CD14-positive monocyte (primary cell): Measurements from ENCODE around the gene PRCP. TPM values are rescaled to one million over a fixed set of nuclear protein-coding genes. Genes with fewer than 3 reads are reported as not detected.

ENCODE experiments used
- DNase-seq, 3 donors: peaks; one replicate each; pipeline ENCODE4 v3.0.0-alpha.2; 2011 to 2022
- H2AFZ ChIP-seq: 2 replicates; pipeline ENCODE4 v1.6.0; 2012; ENCODE audit warnings: mild to moderate bottlenecking, low read depth, low read length, inconsistent platforms; ENCODE audit not compliant: insufficient read depth, poor library complexity, severe bottlenecking
- H3K27ac ChIP-seq, 2 donors: 1 replicate in 1 of 2; 2 replicates in 1 of 2; pipeline ENCODE4 v1.5.1; 2012 to 2013; ENCODE audit warnings: low read length in 2 of 2, control low read depth in 1 of 2, inconsistent platforms in 1 of 2, low read depth in 1 of 2, mild to moderate bottlenecking in 1 of 2
- H3K27me3 ChIP-seq, 2 donors: one replicate each; pipeline versions ENCODE4 v1.6.0 to v1.6.1; 2011 to 2013; ENCODE audit warnings: low read length in 2 of 2; ENCODE audit not compliant: control insufficient read depth in 2 of 2, insufficient read depth in 2 of 2
- H3K36me3 ChIP-seq, 2 donors: replicated peaks in 1 of 2; 1 replicate in 1 of 2; 2 replicates in 1 of 2; pipeline versions ENCODE4 v1.5.1 to v1.6.1; 2012 to 2013; ENCODE audit warnings: low read length in 2 of 2, control low read depth in 1 of 2, inconsistent platforms in 1 of 2, mild to moderate bottlenecking in 1 of 2; ENCODE audit not compliant: insufficient read depth in 2 of 2, control insufficient read depth in 1 of 2
- H3K4me1 ChIP-seq, 2 donors: 1 replicate in 1 of 2; 2 replicates in 1 of 2; pipeline versions ENCODE4 v1.5.1 to v1.6.1; 2012 to 2013; ENCODE audit warnings: low read length in 2 of 2, control low read depth in 1 of 2, inconsistent platforms in 1 of 2, mild to moderate bottlenecking in 1 of 2, moderate library complexity in 1 of 2; ENCODE audit not compliant: insufficient read depth in 2 of 2, control insufficient read depth in 1 of 2
- H3K4me2 ChIP-seq: replicated peaks from 2 replicates; pipeline ENCODE3; 2012; ENCODE audit warnings: low read length, moderate library complexity, mild to moderate bottlenecking; ENCODE audit not compliant: poor library complexity, severe bottlenecking; ENCODE audit errors: extremely low read depth
- H3K4me3 ChIP-seq, 3 experiments: fragments of 200-600 bp in 1 of 3; sonication (generic) in 1 of 3; replicated peaks in 1 of 3; 1 replicate in 2 of 3; 2 replicates in 1 of 3; pipeline ENCODE4 v1.5.1; 2011 to 2013; ENCODE audit warnings: low read length in 3 of 3, mild to moderate bottlenecking in 3 of 3, control low read depth in 2 of 3, low read depth in 2 of 3, inconsistent platforms in 1 of 3, moderate library complexity in 1 of 3
- H3K79me2 ChIP-seq: 2 replicates; pipeline ENCODE4 v1.6.0; 2012; ENCODE audit warnings: mild to moderate bottlenecking, control low read depth, inconsistent platforms, low read length, moderate library complexity; ENCODE audit not compliant: insufficient read depth
- H3K9ac ChIP-seq: 2 replicates; pipeline ENCODE4 v1.6.0; 2017; ENCODE audit warnings: low read length, mild to moderate bottlenecking; ENCODE audit not compliant: insufficient read depth, poor library complexity, severe bottlenecking
- H3K9me3 ChIP-seq, 2 donors: replicated peaks in 1 of 2; 1 replicate in 1 of 2; 2 replicates in 1 of 2; pipeline versions ENCODE4 v1.5.1 to v1.6.1; 2012 to 2013; ENCODE audit warnings: low read length in 2 of 2, control low read depth in 1 of 2; ENCODE audit not compliant: control insufficient read depth in 1 of 2, insufficient read depth in 1 of 2
- H4K20me1 ChIP-seq: 2 replicates; pipeline ENCODE4 v1.6.0; 2012; ENCODE audit warnings: mild to moderate bottlenecking, low read length, control low read depth, moderate library complexity; ENCODE audit not compliant: insufficient read depth
- H3K27ac Mint-ChIP-seq, 7 donors: one replicate each; pipeline ENCODE4 v1.8.0; 2020; ENCODE audit warnings: mild to moderate bottlenecking in 7 of 7, mixed read lengths in 7 of 7, moderate library complexity in 6 of 7, inconsistent platforms in 2 of 7
- H3K27me3 Mint-ChIP-seq, 3 donors: one replicate each; pipeline ENCODE4 v1.8.0; 2021 to 2022; ENCODE audit warnings: low read depth in 3 of 3, mild to moderate bottlenecking in 3 of 3, mixed read lengths in 3 of 3, moderate library complexity in 3 of 3, inconsistent platforms in 1 of 3
- H3K36me3 Mint-ChIP-seq, 2 donors: one replicate each; pipeline ENCODE4 v1.8.0; 2020; ENCODE audit warnings: mixed read lengths in 2 of 2, inconsistent platforms in 1 of 2, mild to moderate bottlenecking in 1 of 2
- H3K4me1 Mint-ChIP-seq: one replicate; pipeline ENCODE4 v1.8.0; 2020; ENCODE audit warnings: mild to moderate bottlenecking, mixed read lengths
- H3K4me3 Mint-ChIP-seq, 2 donors: one replicate each; pipeline ENCODE4 v1.8.0; 2020; ENCODE audit warnings: mild to moderate bottlenecking in 2 of 2, mixed read lengths in 2 of 2, moderate library complexity in 1 of 2
- H3K9me3 Mint-ChIP-seq, 7 donors: one replicate each; pipeline ENCODE4 v1.8.0; 2020 to 2022; ENCODE audit warnings: mixed read lengths in 7 of 7, mild to moderate bottlenecking in 6 of 7, moderate library complexity in 6 of 7, inconsistent platforms in 2 of 7
- CTCF ChIP-seq: fragments of 200-600 bp; IDR thresholded peaks from one replicate; pipeline ENCODE4 v1.8.0; 2022; ENCODE audit warnings: antibody characterized with exemption, mild to moderate bottlenecking
- WGBS: methylation state at CpG from one replicate; pipeline ENCODE4 v1.1.5; 2013; ENCODE audit warnings: missing lambda C conversion rate; ENCODE audit not compliant: insufficient coverage; 5-methylcytosine and 5-hydroxymethylcytosine counted together
- intact Hi-C, 2 donors: fragments of 100-400 bp; cut with micrococcal nuclease; formaldehyde crosslinking; loops; one replicate each; pipeline versions ENCODE4 v1.15.0 to v1.15.1; 2023
- polyA plus RNA-seq, 3 donors: library from polyadenylated mRNA; depleted of rRNA in 1 of 3; unstranded in 2 of 3; stranded (reverse) in 1 of 3; fragments of 300-500 nt in 2 of 3; fragments of >200 nt in 1 of 3; fragmentation: Illumina TruSeq in 2 of 3; gene quantifications; 1 replicate in 2 of 3; 2 replicates in 1 of 3; pipeline ENCODE4 v1.2.3, GENCODE V29; 2012 to 2021

The PRCP gene
- polyA plus RNA-seq, 3 donors = 68.0 to 228 (median 186) TPM

GRCh38 chr11:82811369-82811768, 88.9 kb downstream of the PRCP start:
- no peak overlapping the region for H2AFZ ChIP-seq
- 92% methylated on average over 7 of the region's 8 CpGs for WGBS
- no peak overlapping the region for H3K27ac Mint-ChIP-seq
- H3K9me3 Mint-ChIP-seq = peaks cover 0 to 2% (median 0%) of the 10 kb centered on the region in 7 donors
- no peaks in the 10 kb centered on the region for H3K36me3 Mint-ChIP-seq
- H3K4me2 ChIP-seq = no peak overlapping the region
- H4K20me1 ChIP-seq = no peaks in the 10 kb centered on the region
- H3K4me1 Mint-ChIP-seq = no peaks in the 10 kb centered on the region
- no peak overlapping the region for H3K4me3 Mint-ChIP-seq
- H3K27me3 Mint-ChIP-seq = peaks cover 0 to 6% (median 6%) of the 10 kb centered on the region in 3 donors
- H3K4me1 ChIP-seq = no peaks in the 10 kb centered on the region
- intact Hi-C loops = no loop called here
- H3K27me3 ChIP-seq = no peaks in the 10 kb centered on the region
- no peak overlapping the region for H3K4me3 ChIP-seq
- no peak for DNase-seq
- H3K79me2 ChIP-seq = no peaks in the 10 kb centered on the region
- H3K9me3 ChIP-seq = no peaks in the 10 kb centered on the region
- no peak for TF ChIP-seq CTCF
- H3K9ac ChIP-seq = no peak overlapping the region
- no peaks in the 10 kb centered on the region for H3K36me3 ChIP-seq
- no peak overlapping the region for H3K27ac ChIP-seq

- Mint-ChIP-seq H3K27me3 (peaks cover 0 to 6% (median 6%) of the 10 kb centered on the region in 3 donors), H3K27ac (no peak overlapping the region)
Measured at GRCh38 chr11:82810738-82811137, 89.5 kb downstream of the PRCP start.

More at GRCh38 chr11:82810738-82811137, 89.5 kb downstream of the PRCP start:
- Histone ChIP-seq H3K4me3 (no peak overlapping the region), H3K4me2 (no peak overlapping the region), H3K27me3 (no peaks in the 10 kb centered on the region), H3K27ac (no peak overlapping the region), H2AFZ (no peak overlapping the region), H3K9ac (no peak overlapping the region), H3K79me2 (no peaks in the 10 kb centered on the region), H3K4me1 (no peaks in the 10 kb centered on the region), H3K9me3 (no peaks in the 10 kb centered on the region), H4K20me1 (no peaks in the 10 kb centered on the region), H3K36me3 (no peaks in the 10 kb centered on the region)
- no peaks in the 10 kb centered on the region for H3K36me3 Mint-ChIP-seq
- TF ChIP-seq CTCF = no peak
- H3K9me3 Mint-ChIP-seq = peaks cover 0 to 4% (median 0%) of the 10 kb centered on the region in 7 donors
- no peak for DNase-seq
- intact Hi-C loops = no loop called here
- no peak overlapping the region for H3K4me3 Mint-ChIP-seq
- WGBS = no CpG with 5 or more reads among the region's 3 CpGs
- H3K4me1 Mint-ChIP-seq = no peaks in the 10 kb centered on the region
